ENCODE results near the gene PPP1R14C. TPM values are rescaled to one million over a fixed set of nuclear protein-coding genes. Genes with fewer than 3 reads are reported as not detected.

Gene PPP1R14C, protein sequence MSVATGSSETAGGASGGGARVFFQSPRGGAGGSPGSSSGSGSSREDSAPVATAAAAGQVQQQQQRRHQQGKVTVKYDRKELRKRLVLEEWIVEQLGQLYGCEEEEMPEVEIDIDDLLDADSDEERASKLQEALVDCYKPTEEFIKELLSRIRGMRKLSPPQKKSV
- total RNA-seq (2021) (3.5 and 4.6 TPM in 2 replicates), Bru-seq, nascent RNA (percentile 43 among the genes with signal in this experiment), BruChase-seq, experiment 1, labeled RNA remaining after a 2-hour chase (percentile 35 among the genes with signal in this experiment), BruChase-seq, experiment 2, labeled RNA remaining after a 6-hour chase (percentile 41 among the genes with signal in this experiment)
- long read RNA-seq, transcript PPP1R14C-201 (4 exons, 2,152 nt) = major isoform, 9 of 10 reads
- long read RNA-seq, partial matches to known transcripts = 0 of 10 reads
- long read RNA-seq, other reads (novel, unspliced or antisense) = 1 of 10 reads

DNA sequence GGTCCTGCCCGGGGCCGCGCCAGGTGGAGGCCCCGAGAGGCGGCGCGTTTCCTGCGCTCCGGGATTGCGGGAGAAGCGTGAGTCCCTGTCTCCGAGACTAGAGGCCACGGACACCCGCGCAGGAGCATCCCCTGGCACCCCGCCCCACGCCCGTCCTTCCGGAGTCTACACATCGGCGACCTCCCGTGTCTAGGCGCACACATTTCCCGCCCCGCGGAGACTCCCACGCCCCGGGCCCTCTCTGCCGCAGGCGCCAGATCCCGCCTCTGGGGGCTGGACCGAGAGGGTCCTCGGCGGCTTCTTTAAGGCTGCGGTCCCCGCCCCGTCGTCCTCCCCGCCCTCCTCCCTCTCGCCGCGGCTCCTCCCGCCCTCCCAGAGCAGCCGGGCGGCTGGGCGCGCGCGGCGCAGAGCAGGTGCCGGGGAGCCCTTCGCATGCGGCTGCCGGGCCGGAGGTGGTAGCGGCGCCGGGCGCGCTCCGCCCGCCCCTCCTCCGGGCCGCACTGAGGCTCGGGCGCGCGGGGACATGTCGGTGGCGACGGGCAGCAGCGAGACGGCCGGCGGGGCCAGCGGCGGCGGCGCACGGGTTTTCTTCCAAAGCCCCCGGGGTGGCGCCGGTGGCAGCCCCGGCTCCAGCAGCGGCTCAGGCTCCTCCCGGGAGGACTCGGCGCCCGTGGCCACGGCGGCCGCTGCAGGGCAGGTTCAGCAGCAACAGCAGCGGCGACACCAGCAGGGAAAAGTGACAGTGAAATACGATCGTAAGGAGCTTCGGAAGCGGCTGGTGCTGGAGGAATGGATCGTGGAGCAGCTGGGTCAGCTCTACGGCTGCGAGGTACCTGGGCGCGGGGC, at the start of gene PPP1R14C:
Gene PPP1R14C (plus strand): TSS at position 375 of the 846 bp plus-strand sequence. CDS start 149 bp downstream, at position 524.
- BruUV-seq (replicated peaks) = no TSS peak
- Histone ChIP-seq H3K9me3 (ENCODE audit: low read depth, low read length, poor library complexity, severe bottlenecking) (no peaks in the 10 kb centered on the region), H3K4me3 (ENCODE audit: low read depth, low read length, poor library complexity, severe bottlenecking) (peak within 1 kb of the TSS; percentile 64), H3K27me3 (replicated peaks; ENCODE audit: insufficient read depth, low read depth, low read length, poor library complexity) (peaks cover 50% of the 10 kb centered on the region), H3K4me1 (ENCODE audit: insufficient read depth, low read length, poor library complexity, severe bottlenecking) (peaks cover 9% of the 10 kb centered on the region), H3K36me3 (ENCODE audit: insufficient read depth, low read length, poor library complexity, severe bottlenecking) (no peaks in the 10 kb centered on the region), H3K27ac (ENCODE audit: low read depth, low read length, poor library complexity, severe bottlenecking) (no peak within 1 kb of the TSS)
- peak; percentile 85 for DNase-seq (ENCODE audit: low spot score)
- ChIA-PET POLR2A (ENCODE audit: low non-redundant PET) (no interaction called here), CTCF (interaction anchor here (0.6 kb wide), 1 partner anchor 208 kb away, joined by 5 read pairs; no protein-coding TSS in a partner anchor)
- intact Hi-C loops (cut with micrococcal nuclease; ENCODE audit: unreplicated experiment) = no loop called here
- TF ChIP-seq, protein P1, sequence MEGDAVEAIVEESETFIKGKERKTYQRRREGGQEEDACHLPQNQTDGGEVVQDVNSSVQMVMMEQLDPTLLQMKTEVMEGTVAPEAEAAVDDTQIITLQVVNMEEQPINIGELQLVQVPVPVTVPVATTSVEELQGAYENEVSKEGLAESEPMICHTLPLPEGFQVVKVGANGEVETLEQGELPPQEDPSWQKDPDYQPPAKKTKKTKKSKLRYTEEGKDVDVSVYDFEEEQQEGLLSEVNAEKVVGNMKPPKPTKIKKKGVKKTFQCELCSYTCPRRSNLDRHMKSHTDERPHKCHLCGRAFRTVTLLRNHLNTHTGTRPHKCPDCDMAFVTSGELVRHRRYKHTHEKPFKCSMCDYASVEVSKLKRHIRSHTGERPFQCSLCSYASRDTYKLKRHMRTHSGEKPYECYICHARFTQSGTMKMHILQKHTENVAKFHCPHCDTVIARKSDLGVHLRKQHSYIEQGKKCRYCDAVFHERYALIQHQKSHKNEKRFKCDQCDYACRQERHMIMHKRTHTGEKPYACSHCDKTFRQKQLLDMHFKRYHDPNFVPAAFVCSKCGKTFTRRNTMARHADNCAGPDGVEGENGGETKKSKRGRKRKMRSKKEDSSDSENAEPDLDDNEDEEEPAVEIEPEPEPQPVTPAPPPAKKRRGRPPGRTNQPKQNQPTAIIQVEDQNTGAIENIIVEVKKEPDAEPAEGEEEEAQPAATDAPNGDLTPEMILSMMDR (conservative IDR thresholded peaks at IDR 0.05; ENCODE audit: low read depth, low read length) = no peak
- no peak for TF ChIP-seq EZH2 (IDR thresholded peaks at IDR 0.05; ENCODE audit: borderline replicate concordance, low read depth, low read length, poor library complexity, severe bottlenecking)

DNA sequence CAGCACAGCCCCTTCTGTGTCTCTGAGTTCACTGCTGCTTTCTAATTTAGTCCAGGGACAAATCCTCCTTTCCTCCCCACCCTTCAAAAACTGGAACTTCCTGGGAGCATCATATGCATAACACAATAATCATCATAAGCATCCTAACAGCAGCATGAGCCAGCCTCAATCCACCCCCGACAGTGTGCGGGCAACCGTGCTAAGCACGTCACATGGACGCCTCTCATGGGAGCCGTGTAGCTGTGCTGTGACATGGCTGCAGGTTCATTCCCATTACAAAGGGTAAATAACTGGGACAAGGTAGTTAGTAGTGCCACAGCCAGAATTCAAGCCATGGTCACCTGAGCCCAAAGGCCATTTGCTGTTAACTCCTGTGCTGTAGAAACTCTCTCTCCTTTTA, 49.4 kb upstream of the PPP1R14C start:
- Histone ChIP-seq H3K27me3 (replicated peaks; ENCODE audit: insufficient read depth, low read depth, low read length, poor library complexity) (no peaks in the 10 kb centered on the region), H3K27ac (ENCODE audit: low read depth, low read length, poor library complexity, severe bottlenecking) (no peak overlapping the region), H3K4me1 (ENCODE audit: insufficient read depth, low read length, poor library complexity, severe bottlenecking) (peaks cover 5% of the 10 kb centered on the region), H3K9me3 (ENCODE audit: low read depth, low read length, poor library complexity, severe bottlenecking) (no peaks in the 10 kb centered on the region), H3K4me3 (ENCODE audit: low read depth, low read length, poor library complexity, severe bottlenecking) (no peak overlapping the region), H3K36me3 (ENCODE audit: insufficient read depth, low read length, poor library complexity, severe bottlenecking) (no peaks in the 10 kb centered on the region)
- no TSS peak for BruUV-seq (replicated peaks)
- intact Hi-C loops (cut with micrococcal nuclease; ENCODE audit: unreplicated experiment) = no loop called here
- ChIA-PET CTCF (no interaction called here), POLR2A (ENCODE audit: low non-redundant PET) (no interaction called here)
- TF ChIP-seq, protein P1 (conservative IDR thresholded peaks at IDR 0.05; ENCODE audit: low read depth, low read length) = no peak
- no peak for TF ChIP-seq EZH2 (IDR thresholded peaks at IDR 0.05; ENCODE audit: borderline replicate concordance, low read depth, low read length, poor library complexity, severe bottlenecking)
- no peak for DNase-seq (ENCODE audit: low spot score)

DNA sequence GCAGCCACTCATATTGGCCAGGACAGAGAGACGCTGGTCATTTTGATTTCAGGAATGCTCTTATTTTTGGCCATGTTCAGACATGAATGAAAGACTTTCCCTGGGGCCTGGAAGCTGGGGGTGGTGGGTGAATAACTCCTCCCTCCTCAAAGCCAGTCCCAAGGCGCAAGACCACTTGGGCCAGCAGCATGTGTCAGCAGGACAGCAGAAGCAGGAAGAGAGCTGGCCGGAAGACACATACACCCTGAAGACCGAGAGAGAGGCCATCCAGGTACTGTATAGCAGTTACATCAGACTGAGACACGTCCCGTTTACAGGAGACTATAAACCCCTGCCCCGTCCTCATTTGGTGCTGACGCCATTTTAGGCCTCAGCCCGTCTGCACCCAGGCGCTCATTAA, 44.7 kb upstream of the PPP1R14C start:
- no peak overlapping the region for H3K4me3 ChIP-seq (ENCODE audit: low read depth, low read length, poor library complexity, severe bottlenecking)
- H3K27ac ChIP-seq (ENCODE audit: low read depth, low read length, poor library complexity, severe bottlenecking) = no peak overlapping the region
- TF ChIP-seq, protein P1 (conservative IDR thresholded peaks at IDR 0.05; ENCODE audit: low read depth, low read length) = no peak
- TF ChIP-seq EZH2 (IDR thresholded peaks at IDR 0.05; ENCODE audit: borderline replicate concordance, low read depth, low read length, poor library complexity, severe bottlenecking) = no peak
- BruUV-seq (replicated peaks) = no TSS peak
- POLR2A ChIA-PET (ENCODE audit: low non-redundant PET) = no interaction called here
- H3K4me1 ChIP-seq (ENCODE audit: insufficient read depth, low read length, poor library complexity, severe bottlenecking) = no peaks in the 10 kb centered on the region
- no peak for DNase-seq (ENCODE audit: low spot score)
- CTCF ChIA-PET = no interaction called here
- no peaks in the 10 kb centered on the region for H3K9me3 ChIP-seq (ENCODE audit: low read depth, low read length, poor library complexity, severe bottlenecking)
- no peaks in the 10 kb centered on the region for H3K36me3 ChIP-seq (ENCODE audit: insufficient read depth, low read length, poor library complexity, severe bottlenecking)
- intact Hi-C loops (cut with micrococcal nuclease; ENCODE audit: unreplicated experiment) = no loop called here
- H3K27me3 ChIP-seq (replicated peaks; ENCODE audit: insufficient read depth, low read depth, low read length, poor library complexity) = no peaks in the 10 kb centered on the region

Data from A673 (cell line).